Measurements from ENCODE around the gene ZBTB7B.
"Not testable (repeated sequence)": the region's sequence is repeated elsewhere in the genome, so short reads cannot be mapped to it uniquely, and the experiment has no call there.

ZBTB7B gene

DNA sequence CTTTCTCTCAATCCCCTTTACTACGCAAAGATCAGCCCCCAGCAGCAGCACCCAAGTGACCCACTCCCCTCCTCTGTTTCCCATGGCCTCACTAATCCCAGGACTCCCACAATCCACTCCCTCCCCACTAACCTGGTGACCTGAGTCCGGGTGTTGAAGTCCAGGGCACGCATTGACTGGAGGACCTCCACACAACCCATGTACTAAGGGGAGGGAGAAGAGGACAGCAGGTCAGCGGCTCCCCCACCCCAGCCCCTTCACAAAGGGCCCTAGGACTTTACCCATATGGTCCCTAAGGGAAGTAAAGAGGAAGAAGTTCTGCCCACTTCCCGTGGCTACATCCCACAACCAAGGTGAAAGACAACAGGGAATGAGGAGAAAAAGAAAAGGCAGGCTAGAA lies 33.4 kb upstream of the ZBTB7B start:
- DNase-seq = no peak

GRCh38 chr1:154969860-154970452 lies 32.6 kb upstream of the ZBTB7B start:
- DNase-seq = no peak

GRCh38 chr1:154970631-154971340 lies 31.8 kb upstream of the ZBTB7B start, which contains the start of gene SHC1:
Gene SHC1 (minus strand): TSS chr1:154970747. CDS start chr1:154970526, 221 bp downstream.
- peak; percentile 53 for DNase-seq

- no peak for DNase-seq
Observed at GRCh38 chr1:154971341-154971998, 31.1 kb upstream of the ZBTB7B start.

DNA sequence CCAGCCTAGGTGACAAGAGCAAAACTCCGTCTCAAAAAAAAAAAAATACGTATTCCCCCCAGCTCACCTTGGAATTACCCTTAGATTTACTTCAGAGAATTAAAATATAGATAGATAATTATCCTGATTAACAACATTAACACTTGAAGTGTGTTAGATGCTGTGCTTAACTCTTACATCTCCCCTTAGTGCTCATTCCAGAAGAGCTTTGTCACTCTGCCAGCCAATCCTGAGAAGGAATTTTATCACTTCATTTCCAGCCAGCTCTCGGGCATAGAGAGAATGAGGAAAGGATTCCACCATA lies 30.4 kb upstream of the ZBTB7B start:
- DNase-seq = no peak

DNA sequence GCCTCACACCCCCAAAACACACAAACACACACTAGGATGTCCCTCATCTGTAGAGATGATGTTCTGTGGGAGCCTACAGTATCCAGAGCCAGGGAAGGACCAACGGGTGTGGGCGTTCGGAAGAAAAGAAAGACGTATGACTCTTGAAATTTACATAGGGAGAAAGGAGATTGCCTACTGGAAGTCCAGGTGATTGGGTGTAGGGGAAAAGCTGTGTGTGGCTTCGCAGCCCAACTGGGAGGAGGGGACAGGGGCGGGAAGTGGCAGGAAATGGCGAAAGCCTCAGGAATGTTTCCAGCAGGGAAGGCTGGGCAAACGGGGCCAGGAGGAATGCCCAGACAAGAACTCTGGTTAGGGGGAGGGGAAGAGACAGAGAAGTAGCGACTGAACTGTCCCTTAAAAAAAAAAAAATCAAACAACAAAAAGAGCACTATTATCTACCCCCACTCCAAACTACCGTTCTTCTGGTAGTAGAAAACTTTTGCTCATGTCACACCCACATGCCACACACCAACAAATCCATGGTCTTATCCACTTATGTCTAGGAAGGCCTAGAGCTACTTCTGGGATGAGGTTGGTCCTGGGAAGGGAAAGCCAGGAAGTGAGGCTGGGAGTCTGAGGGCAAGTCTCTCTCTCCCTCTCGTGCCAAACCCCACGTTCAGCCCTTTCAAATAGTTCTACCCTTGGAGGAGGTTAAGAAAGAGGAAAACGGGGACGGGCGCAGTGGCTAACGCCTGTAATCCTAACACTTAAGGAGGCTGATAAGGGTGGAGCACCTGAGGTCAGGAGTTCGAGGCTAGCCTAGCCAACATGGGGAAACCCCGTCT lies 29.9 kb upstream of the ZBTB7B start:
- DNase-seq = no peak

DNA sequence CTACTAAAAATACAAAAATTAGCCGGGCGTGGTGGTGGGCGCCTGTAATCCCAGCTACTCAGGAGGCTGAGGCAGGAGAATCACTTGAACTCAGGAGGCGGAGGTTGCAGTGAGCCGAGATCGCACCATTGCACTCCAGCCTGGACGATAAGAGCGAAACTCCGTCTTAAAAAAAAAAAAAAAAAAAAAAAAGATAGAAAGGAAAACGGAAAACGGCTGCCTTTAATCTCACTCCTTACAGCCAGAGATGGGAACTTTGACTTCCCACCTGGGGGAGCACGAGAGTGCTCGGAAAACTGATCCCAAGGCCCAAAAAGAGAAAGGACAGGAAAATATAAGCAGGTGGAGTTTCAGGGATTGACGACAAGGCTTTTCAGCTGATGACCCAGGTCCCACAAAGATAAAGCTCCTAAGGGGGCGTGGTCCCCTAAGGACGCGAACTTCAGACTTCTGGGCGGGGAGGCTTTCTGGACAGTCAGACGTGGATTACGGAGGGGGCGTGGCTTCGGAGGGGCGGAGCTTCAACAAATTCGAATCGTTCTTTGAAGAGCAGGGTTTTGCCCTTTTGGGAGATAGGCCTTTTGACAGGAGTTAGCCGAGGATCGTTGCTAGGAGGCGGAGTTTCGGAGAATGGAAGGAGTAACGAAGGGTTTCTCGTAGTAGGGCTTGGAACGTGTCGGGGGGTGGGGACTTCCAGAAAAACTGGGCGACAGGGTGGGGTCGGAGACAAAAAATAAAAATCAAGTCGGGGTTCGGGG lies 29.1 kb upstream of the ZBTB7B start:
- peak; percentile 98 for DNase-seq

DNA sequence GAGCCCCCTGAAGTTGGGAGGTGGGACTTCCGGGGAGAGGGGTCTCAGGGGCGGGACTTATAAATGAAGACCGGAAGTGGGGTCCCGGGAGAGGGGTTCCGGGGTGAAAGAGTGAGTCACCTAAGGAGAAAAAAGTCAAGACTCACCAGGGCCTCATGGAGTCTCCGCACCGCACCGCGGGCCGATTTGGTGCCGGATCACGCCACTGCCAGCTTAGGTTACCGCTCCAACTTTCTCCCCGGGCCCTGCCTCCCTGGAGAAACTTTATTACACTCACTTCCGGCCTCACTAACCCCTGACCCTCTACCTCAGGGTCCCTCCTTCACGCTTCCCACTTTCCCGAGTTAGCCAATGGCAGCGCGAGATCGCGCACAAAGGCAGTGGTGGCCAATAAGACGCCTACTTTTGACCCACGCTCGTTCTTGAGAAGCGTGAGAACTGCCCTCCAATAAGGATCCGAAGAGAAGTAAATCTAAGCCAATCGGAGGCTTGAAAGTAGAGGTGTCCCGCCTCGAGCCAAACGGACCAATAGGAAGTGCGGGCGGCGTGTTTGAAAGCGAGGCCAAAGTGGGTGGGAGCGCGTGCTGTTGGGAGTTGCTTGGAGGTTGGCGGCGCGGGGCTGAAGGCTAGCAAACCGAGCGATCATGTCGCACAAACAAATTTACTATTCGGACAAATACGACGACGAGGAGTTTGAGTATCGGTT lies 28.3 kb upstream of the ZBTB7B start, which contains the start of gene CKS1B:
TSS of gene CKS1B (plus strand) at position 580 of the 706 bp plus-strand sequence. CDS start at position 645, 65 bp downstream.
- DNase-seq = peak; percentile 100

DNA sequence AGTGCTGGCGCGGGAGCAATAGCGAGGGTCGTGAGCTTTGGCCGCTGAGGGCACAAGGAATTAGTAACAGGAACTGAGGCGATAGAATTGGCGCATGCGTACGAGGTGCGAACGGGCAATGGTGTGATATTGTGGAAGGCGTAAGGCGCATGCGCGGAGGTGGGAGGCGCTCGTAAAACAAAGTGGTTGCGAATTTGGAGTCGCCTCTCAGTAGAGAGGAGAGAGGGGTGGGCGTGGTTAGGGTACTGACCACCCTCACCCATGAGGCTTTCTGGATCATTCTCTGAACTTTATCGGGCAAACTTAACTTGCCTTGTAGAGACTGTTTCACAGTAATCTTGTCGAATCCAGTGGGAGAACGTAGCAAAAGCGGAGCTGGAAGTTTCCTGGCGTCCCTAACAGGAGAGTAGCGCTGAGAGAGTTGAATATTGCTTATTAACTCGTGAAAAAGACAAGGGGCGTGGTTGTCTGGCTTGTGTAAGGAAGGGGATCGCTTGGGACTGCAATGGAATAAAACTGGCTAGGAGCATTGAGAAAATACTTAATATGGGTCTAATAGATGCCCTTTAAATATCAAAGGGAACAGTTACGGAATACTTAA lies 27.7 kb upstream of the ZBTB7B start:
- peak; percentile 96 for DNase-seq

DNA sequence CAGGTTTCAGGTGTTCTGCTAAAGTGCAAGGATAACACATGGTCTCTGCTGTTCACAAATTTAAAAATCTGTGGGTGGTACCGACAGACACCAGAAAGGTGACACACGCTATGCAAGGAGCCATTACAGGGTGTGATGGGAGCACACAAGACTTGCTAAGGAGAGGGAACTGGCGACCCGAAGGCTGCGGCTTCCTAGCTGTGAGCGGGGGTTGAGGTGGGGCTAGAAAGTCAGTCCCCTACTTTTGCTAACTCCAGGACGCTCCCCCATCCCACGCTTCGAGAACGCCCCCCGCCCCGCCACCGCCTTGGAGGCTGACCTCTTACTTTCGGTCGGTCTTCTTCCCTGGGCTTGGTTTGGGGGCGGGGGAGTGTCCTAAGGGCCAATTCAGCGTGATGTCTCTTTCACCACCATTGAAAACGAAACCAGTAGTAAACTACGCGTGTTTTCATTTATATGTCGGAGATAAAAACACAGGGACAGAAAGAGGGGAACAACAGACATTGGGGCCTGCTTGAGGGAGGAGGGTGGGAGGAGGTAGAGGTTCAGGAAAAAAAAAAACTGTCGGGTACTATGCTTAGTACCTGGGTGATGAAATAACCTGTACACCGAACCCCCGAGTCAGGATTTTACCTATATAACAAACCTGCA lies 27.1 kb upstream of the ZBTB7B start:
- DNase-seq = peak; percentile 69

DNA sequence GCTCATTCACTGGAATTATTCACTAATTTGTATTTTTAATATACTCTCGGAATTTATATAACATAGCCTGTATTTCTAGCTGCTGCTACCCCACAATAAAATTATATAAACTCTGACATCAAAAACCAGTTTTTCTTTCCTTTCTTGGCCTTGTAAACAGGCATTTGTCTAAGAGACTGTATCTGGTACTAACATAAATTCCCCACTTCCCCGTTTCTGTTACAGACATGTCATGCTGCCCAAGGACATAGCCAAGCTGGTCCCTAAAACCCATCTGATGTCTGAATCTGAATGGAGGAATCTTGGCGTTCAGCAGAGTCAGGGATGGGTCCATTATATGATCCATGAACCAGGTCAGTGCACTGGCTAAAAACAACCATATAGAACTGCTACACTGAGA lies 24.8 kb upstream of the ZBTB7B start:
- DNase-seq = not testable (repeated sequence)

DNA sequence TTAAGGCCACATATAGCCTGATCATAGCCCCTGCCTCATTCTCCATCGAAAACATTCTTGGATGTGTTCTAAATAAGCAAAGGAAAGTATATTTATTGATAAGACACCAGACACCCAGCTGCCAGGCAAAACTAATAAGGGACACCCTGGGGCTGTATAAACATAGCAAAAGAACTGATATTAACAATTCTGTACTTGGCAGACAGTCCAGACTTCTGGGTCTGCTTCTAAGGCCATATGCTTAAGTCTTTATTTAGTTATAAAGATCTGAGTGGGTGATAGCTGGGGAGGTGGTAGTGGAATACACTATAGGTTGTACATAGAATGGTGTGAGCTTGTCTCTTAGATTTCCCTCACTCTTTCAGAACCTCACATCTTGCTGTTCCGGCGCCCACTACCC lies 24.2 kb upstream of the ZBTB7B start:
- no peak for DNase-seq

DNA sequence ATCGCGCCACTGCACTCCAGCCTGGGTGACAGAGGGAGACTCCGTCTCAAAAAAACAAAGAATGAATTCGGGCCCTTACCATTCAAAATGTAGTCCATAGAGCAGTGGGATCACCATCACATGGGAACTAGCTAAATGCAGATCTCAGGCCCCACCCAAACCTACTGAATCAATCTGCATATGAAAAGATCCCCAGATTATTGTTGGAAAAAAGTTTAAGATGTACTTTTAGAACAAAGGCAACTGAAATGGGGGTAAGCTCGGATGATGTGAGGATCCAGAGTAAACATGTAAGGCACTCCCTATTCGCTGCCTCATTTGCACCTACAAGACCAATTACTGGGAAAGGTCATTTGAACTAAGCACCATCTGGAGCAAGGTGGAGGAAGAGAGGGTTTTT lies 20.3 kb upstream of the ZBTB7B start:
- peak; percentile 54 for DNase-seq

- peak; percentile 100 for DNase-seq
Observed at GRCh38 chr1:154982897-154983648, 19.5 kb upstream of the ZBTB7B start, which contains the start of gene FLAD1. Gene FLAD1 (plus strand): TSS chr1:154983344. CDS start chr1:154983695, 351 bp downstream.

DNA sequence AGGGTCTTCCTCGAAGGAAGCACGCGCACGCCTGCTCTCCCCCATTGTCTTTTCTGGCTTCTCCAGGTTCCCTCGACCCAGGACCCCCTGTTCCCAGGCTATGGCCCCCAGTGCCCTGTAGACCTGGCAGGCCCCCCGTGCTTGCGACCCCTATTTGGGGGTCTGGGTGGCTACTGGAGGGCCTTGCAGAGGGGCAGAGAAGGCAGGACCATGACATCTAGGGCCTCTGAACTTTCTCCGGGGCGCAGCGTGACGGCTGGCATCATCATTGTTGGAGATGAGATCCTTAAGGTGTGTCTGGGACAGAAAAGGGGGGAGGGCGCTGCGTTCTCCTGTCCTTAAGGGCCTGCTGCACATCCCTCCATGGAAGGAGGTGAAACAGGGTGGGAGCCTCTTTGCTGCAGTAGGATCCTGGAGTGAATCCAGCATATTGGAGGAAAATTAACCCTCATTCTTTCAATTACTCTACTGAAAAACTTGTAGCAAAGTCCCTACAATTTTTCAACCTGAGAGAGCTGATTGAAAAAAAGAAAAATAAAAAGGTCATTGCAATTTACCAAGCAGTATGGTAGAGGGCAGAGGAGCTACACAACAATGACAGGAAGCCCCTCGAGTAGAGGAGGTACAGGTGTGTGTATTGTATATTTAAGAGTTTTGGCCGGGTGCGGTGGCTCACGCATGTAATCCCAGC lies 18.7 kb upstream of the ZBTB7B start:
- peak; percentile 37 for DNase-seq

DNA sequence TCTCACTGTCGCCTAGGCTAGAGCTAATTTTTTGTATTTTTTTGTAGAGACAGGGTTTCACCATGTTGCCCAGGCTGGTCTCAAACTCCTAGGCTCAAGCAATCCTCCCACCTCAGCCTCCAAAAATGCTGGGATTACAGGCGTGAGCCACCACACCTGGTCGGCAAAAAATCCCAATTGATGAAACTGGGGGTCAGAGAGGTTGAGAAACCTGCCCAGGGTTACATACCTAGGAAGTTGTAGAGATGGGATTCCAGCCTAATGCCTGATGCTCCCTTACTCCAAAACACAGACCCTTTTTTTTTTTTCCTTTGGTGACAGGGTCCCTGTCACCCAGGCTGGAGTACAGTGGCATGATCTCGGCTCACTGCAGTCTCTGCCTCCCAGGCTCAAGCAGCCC lies 15.9 kb upstream of the ZBTB7B start:
- DNase-seq = not testable (repeated sequence)

DNA sequence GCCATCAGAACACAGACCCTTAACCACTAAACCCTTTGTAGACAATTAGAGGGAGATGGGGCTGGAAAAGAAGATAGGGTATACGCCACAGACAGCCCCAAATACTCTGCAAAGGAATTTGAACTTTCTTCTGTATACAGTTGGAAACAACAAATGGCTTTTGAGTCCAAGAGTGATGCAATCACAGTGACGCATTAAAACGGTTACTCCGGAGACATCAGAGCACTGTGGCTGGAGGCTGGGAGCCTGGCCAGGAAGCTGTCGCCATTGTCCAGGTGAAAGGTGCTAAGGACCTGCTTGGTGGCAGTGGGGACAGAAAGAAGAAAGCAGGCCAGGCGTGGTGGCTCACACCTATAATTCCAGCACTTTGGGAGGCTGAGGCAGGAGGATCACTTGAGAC lies 15.3 kb upstream of the ZBTB7B start:
- no peak for DNase-seq

GRCh38 chr1:154988058-154988954 lies 14.3 kb upstream of the ZBTB7B start:
- no peak for DNase-seq
